GM10847 (cell line): ENCODE data around the gene PCSK5.

ENCODE experiments used
- POLR2A ChIP-seq: IDR thresholded peaks from 2 replicates; pipeline ENCODE4 v1.6.1; 2011; ENCODE audit not compliant: insufficient read length; ENCODE audit errors: extremely low read depth

The PCSK5 gene

GRCh38 chr9:76001459-76001858 is 111.0 kb downstream of the PCSK5 start:
- no peak for TF ChIP-seq POLR2A

DNA sequence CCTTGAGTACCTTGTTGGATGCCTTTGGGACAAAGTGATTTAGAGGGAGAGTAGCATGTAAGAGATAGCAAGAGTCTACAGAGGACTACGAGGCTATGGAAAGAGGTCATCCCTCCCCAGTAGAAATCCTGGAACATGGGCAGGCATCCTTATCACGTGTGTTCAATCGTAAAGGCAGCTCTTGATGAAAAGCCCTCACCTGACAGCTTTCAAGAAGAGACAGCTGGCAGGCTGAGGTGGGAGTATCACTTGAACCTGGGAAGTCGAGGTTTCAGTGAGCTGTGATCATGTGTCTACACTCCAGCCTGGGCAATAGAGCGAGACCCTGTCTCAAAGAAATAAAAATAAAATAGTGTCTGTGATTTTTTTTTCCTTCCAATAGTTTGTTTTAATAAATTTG is 112.6 kb downstream of the PCSK5 start:
- no peak for TF ChIP-seq POLR2A

GRCh38 chr9:76004526-76004925 is 114.1 kb downstream of the PCSK5 start:
- TF ChIP-seq POLR2A = no peak

DNA sequence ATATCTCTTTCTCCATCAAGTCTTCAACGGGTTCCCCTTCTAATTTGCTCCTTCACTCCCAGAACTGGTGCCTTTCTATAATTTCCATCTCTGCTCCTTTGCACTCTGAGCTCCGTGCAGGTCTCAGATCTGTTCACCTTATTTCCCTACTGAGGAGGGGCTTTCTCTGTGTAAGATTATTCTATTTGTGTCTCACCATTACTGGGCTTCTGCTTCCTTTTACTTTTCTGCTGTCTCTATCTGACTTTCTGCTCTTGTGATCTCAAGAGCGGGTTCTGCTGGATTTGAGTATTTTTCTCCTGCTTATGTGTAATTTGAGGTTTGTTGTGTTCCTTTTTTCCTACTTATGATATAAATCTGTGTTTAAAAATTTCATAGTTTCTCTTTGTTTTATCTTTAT is 117.5 kb downstream of the PCSK5 start:
- no peak for TF ChIP-seq POLR2A

DNA sequence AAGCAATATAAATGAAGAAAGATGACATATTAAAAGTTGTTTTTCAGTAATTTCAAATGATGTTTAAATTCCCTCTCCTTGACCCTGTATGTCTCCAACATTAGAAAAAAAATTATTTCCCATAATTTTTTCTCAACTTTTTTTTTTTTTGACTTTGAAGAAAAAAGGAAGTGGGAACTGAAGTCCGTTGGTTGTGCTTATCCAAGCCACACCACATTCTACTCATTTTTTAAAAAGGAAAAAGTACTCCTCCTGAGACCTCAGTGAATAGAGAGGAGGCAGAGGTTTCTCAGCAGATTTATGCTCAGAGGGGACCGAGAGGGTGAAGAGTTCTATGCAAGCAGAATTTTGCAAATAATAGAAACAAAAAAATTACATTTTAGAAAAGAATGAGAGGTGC is 123.3 kb downstream of the PCSK5 start:
- no peak for TF ChIP-seq POLR2A

GRCh38 chr9:76018235-76018634 is 127.8 kb downstream of the PCSK5 start:
- TF ChIP-seq POLR2A = no peak

DNA sequence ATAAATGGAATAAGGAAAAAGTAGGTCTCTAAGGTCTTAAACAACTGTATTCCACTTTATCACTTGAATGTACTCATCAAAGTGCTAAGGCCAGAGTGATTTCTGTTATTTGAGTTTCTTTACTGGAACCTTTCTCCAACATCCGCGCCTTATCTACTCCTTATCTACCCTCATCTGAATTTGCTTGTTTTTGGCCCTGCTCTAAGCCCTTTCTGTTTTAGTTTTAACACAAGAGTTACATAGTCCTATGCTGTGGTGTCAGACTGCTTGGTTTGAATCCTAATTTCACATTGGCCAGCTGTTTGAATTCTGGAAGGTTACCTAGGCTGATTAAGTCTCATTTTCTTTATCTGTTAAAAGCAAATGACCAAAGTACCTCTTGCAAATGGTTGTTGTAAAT is 128.3 kb downstream of the PCSK5 start:
- TF ChIP-seq POLR2A = no peak

- TF ChIP-seq POLR2A = no peak
Measured at GRCh38 chr9:76020652-76021051, 130.2 kb downstream of the PCSK5 start.

DNA sequence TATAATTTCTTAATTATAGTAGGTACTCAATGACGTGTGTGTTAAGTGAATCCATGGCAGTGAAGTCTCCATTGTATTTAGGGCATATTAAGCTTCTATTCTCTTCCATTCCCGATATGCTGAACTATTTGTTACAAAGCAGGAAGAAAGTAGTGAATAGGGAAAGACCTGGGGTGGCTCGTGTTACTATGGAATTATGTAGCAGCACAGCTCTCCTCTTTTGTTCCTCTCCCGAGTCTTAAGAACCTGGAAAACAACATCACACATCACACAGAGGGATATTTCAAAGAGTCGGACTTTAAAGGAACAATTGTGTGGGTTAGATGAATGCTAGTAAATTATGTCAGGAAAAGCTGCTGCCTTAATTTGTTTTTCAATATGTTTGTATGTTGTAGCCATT is 131.8 kb downstream of the PCSK5 start:
- TF ChIP-seq POLR2A = no peak

DNA sequence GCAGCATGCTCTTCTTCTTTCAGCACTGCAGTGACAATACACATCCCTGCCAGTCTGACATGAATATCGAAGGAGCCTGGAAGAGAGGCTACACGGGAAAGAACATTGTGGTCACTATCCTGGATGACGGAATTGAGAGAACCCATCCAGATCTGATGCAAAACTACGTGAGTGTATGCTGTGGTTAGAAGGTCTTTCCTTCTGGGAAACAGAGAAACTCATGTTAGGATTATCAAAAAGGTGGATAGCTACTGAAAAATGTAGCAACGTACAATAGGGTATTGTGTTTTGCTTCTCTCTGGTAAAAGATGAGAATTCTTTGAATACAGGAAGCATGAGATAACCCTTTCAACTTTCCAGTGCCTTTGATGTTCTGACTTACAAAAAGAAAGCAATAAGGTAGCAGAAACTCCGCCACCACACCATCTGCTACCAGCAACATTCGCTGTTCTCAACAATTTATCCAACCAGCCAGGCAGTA is 133.3 kb downstream of the PCSK5 start:
- no peak for TF ChIP-seq POLR2A

GRCh38 chr9:76025286-76025685 is 134.8 kb downstream of the PCSK5 start:
- TF ChIP-seq POLR2A = no peak

GRCh38 chr9:76026796-76027195 is 136.3 kb downstream of the PCSK5 start:
- no peak for TF ChIP-seq POLR2A

DNA sequence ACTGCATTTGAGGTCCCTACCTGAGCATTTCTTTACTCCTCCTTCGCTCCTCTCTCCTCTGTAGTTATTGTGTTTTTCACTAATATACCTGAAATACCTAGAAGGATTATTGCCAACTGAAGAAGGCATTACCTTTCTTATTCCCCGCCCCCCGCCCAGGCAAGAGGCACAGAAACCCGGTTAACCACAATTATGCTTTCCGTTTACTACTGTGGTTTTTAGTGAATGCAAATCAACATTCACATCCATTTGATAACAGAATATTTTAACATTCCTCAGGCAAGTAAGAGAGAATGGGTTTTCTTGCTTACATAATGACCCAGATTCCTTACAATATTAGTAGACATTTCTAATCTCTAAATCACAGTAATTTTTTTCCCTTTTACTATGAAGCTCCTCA is 136.9 kb downstream of the PCSK5 start:
- TF ChIP-seq POLR2A = no peak

GRCh38 chr9:76027861-76028260 is 137.4 kb downstream of the PCSK5 start:
- no peak for TF ChIP-seq POLR2A

DNA sequence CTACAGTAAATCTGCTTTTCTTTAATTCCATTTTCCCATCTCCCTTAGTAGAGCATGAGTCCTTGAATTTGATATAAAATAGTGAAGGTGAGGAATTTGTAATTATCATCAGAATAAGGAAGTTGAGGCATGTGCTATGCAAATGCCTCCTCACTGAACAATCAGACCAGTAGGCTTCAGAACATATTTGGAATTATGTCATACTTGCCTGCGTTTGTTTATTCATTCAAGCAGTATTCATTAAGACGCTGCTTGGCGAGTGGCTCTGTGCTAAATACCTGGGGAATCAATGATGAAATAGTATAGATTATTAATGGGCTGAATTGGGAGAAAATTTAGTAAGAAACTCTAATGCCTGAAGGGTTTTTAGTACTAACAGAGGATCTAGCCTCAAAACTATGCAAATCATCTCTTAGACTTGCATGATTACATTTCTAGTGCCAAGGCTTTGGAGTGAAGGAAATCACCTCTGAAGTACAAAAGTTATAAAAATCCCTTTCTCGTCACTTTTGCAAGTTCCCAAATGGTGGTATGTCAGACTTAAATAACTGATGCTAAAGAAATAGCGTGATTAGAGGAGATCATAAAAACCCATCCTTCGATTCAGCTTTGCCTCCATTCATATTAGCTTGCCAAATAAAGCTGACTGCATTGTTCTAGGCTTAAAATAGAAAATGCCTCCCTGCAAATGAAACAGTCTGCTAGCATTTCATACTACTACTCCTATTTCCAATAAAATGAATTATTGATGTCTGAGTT is 141.7 kb downstream of the PCSK5 start:
- no peak for TF ChIP-seq POLR2A

DNA sequence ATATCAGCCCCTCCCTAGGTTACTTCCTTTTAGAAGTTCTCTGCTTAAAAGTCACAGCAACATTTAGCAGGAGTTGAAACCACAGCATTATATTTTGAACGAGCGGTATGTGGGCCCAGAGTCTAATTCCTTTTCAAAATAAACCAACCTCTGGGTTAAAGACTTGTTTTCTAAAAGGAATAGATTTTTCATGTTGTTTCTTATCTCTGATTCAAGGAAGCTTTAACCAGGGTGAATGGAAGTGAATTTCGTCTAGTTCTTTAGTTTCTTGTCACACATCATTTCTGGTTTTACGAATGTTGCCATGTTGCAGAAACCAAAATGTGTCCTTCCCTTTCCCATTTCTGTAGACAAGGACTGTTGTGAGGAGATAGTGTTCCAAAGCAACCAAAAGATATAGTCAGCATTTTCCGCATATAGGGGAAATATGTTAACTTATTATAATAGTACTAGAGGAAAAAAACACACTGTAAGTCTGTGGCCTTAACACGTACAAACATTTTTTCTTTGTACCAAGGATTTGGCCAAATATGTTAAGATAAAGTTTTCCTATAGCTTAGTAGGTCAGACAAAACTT is 142.4 kb downstream of the PCSK5 start:
- no peak for TF ChIP-seq POLR2A

- no peak for TF ChIP-seq POLR2A
Measured at GRCh38 chr9:76034049-76034448, 143.6 kb downstream of the PCSK5 start.

- TF ChIP-seq POLR2A = no peak
Measured at GRCh38 chr9:76036762-76037161, 146.3 kb downstream of the PCSK5 start.
